KBM-7 (cell line): Measurements from ENCODE around the gene PLCB1.
A peak's percentile ranks its signal among the peaks of the same experiment; 100 is the strongest.
"Not testable (repeated sequence)": the region's sequence is repeated elsewhere in the genome, so short reads cannot be mapped to it uniquely, and the experiment has no call there.

ENCODE experiments used
- DNase-seq: peaks from one replicate; pipeline ENCODE4 v3.0.0-alpha.2; 2015
- in situ Hi-C: fragments of 300-500 bp; cut with MboI; formaldehyde crosslinking; loops from 2 replicates; pipeline ENCODE4 v1.14.3; 2020; ENCODE audit warnings: low sequenced_read_pairs, low pct_unique_long_range_greater_than_20kb, mixed read lengths

The PLCB1 gene

GRCh38 chr20:8370774-8371173 is 238.7 kb downstream of the PLCB1 start:
- DNase-seq = no peak
- in situ Hi-C loops = no loop called here

- peak; percentile 36 for DNase-seq
- in situ Hi-C loops = no loop called here
Observed at GRCh38 chr20:8372824-8373380, 240.8 kb downstream of the PLCB1 start.

GRCh38 chr20:8373579-8373978 is 241.5 kb downstream of the PLCB1 start:
- in situ Hi-C loops = no loop called here
- DNase-seq = no peak

- in situ Hi-C loops = no loop called here
- no peak for DNase-seq
Observed at GRCh38 chr20:8375898-8376297, 243.8 kb downstream of the PLCB1 start.

- in situ Hi-C loops = no loop called here
- DNase-seq = no peak
Observed at GRCh38 chr20:8376940-8377339, 244.9 kb downstream of the PLCB1 start.

GRCh38 chr20:8379125-8379524 is 247.1 kb downstream of the PLCB1 start:
- DNase-seq, in situ Hi-C loops: not testable (repeated sequence)

DNA sequence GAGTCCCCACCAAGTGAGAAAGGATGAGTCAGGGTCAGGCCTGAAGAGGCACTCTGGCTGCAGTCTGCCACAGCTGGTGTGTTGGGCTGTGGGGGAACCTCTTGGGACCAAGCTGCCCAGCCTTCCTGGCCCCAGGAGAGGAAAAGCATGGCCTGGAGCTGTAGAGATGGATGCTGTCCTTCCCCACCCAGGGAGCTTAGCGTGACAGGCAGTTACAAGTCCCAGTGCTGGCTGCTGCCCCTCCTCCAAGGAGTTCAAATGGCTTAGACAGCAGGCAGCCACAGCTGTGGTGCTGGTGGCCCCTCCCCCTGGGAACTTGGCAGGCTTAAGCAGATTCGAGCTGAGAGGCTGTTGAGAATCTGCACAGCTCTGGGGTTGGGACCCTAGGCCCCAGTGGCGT is 253.2 kb downstream of the PLCB1 start:
- no peak for DNase-seq
- in situ Hi-C loops = no loop called here

GRCh38 chr20:8386991-8387390 is 254.9 kb downstream of the PLCB1 start:
- no peak for DNase-seq
- in situ Hi-C loops = no loop called here

- in situ Hi-C loops = no loop called here
- no peak for DNase-seq
Observed at GRCh38 chr20:8388141-8388540, 256.1 kb downstream of the PLCB1 start.

DNA sequence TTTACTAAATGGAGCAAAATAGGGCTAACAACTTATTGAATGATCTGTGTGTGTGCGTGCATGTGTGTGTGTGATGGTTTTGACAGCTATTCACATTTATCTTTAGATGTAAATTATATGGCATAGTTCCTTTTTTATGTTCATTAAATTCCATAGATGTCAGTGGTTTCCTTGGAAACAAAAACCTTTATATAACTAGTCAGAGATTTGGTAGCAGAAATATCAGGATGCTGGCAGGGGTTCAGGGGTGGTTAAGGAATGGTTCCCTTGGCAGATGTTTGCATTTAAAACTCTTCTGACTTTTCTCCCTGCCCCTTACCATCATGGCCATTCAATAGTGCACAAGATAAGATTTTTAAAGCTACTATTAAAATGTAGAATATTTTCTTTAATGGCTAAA is 256.6 kb downstream of the PLCB1 start:
- in situ Hi-C loops = no loop called here

GRCh38 chr20:8389381-8390036 is 257.4 kb downstream of the PLCB1 start:
- in situ Hi-C loops = no loop called here
- DNase-seq = peak; percentile 45

More for the DNA sequence above, 256.6 kb downstream of the PLCB1 start:
- no peak for DNase-seq

GRCh38 chr20:8390037-8390433 is 258.0 kb downstream of the PLCB1 start:
- in situ Hi-C loops = no loop called here
- no peak for DNase-seq

DNA sequence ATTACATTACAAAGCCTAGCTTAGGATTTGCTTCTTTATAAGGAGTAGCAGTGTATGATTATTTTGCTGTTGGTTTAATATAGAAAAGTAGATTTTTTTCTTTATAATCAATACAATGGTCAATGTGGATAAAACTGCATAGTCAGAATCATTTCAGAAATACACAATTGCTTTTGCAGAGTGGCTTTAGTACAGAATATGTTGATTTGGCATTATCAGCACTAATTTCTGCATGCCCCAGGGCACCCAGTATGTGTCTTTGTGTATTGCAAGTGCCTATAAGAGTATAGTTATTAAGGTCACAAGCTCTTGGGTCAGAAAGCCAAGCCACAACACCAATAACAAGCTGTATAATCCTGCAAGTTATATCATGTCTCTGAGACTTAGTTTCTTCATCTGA is 258.4 kb downstream of the PLCB1 start:
- in situ Hi-C loops = no loop called here
- no peak for DNase-seq

- in situ Hi-C loops = no loop called here
- no peak for DNase-seq
Observed at GRCh38 chr20:8393381-8393780, 261.3 kb downstream of the PLCB1 start.

DNA sequence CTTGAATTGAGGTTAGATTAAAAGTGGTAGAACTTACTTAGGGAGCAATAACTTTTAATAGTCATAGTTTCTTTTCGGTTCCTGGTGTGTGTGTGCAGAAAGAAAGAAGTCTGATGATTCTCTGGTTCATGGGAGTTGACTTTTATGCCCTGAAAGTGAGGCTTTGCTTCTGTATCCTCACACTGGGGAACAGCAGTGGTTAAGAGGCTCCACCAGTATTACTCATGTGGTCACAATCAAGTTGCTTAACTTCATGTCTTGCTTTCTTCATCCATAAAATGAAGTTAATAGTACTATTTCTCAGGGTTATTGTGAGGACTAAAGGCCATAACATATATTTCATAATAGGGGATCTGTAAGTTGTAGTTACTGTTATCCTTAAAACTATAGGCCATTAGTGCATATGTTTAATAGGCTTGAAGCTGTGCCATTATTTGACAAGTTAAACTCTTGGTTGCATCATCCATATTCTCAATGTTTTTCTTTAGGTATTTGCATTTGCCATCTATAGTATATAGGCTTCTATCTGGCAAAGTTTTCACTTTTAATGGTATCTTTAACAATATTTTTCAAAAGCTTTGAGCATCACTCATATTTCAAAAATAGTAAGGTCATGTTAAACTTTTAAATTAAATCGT is 262.4 kb downstream of the PLCB1 start:
- in situ Hi-C loops = no loop called here
- no peak for DNase-seq

- DNase-seq = no peak
- in situ Hi-C loops = no loop called here
Observed at GRCh38 chr20:8395956-8396355, 263.9 kb downstream of the PLCB1 start.

- in situ Hi-C loops = no loop called here
- no peak for DNase-seq
Observed at GRCh38 chr20:8398263-8399051, 266.4 kb downstream of the PLCB1 start.

- in situ Hi-C loops = no loop called here
- DNase-seq = peak; percentile 92
Observed at GRCh38 chr20:8399947-8400346, 267.9 kb downstream of the PLCB1 start.

DNA sequence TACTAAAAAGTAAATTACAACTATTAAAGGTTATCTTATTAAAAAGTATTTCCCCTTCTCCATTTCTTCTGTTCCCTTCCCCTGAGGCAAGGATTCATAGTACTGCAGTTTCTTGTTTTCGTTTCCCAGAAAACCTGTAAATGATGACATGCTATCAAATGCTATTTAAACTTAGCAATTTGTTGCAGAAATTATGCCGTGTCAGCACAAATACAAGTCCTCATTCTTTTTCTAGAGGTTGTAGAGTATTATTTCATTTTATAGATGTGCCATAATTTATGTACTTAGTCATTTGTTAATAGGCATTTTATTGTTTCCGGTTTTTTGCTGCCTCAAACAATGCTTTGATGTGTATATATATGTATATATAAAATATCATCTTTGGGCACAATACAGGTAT is 268.4 kb downstream of the PLCB1 start:
- in situ Hi-C loops = no loop called here
- no peak for DNase-seq

- in situ Hi-C loops = no loop called here
- no peak for DNase-seq
Observed at GRCh38 chr20:8401556-8401955, 269.5 kb downstream of the PLCB1 start.
